Measurements from ENCODE around the gene STRIP2.
"Not testable (repeated sequence)": the region's sequence is repeated elsewhere in the genome, so short reads cannot be mapped to it uniquely, and the experiment has no call there.

STRIP2 gene

GRCh38 chr7:129433847-129434674 is at the start of gene STRIP2:
Gene STRIP2 (plus strand): TSS chr7:129434432. CDS start chr7:129434473, 41 bp downstream.
- DNase-seq: peak; percentile 84

GRCh38 chr7:129385116-129385515 is 49.1 kb upstream of the STRIP2 start:
- DNase-seq: no peak

- no peak for DNase-seq
Observed at GRCh38 chr7:129385598-129385997, 48.6 kb upstream of the STRIP2 start.

GRCh38 chr7:129386506-129386905 is 47.7 kb upstream of the STRIP2 start:
- no peak for DNase-seq

- DNase-seq: no peak
Observed at GRCh38 chr7:129387537-129387936, 46.7 kb upstream of the STRIP2 start.

GRCh38 chr7:129388333-129389098 is 45.7 kb upstream of the STRIP2 start:
- DNase-seq: no peak

GRCh38 chr7:129389829-129390228 is 44.4 kb upstream of the STRIP2 start:
- no peak for DNase-seq

GRCh38 chr7:129390314-129390713 is 43.9 kb upstream of the STRIP2 start:
- no peak for DNase-seq

- no peak for DNase-seq
Observed at GRCh38 chr7:129391546-129392171, 42.6 kb upstream of the STRIP2 start.

GRCh38 chr7:129393255-129393654 is 41.0 kb upstream of the STRIP2 start:
- no peak for DNase-seq

GRCh38 chr7:129394101-129394500 is 40.1 kb upstream of the STRIP2 start:
- no peak for DNase-seq

GRCh38 chr7:129394982-129395914 is 39.0 kb upstream of the STRIP2 start:
- DNase-seq: no peak

- DNase-seq: peak; percentile 8
Observed at GRCh38 chr7:129401228-129401966, 32.8 kb upstream of the STRIP2 start.

GRCh38 chr7:129401967-129402860 is 32.0 kb upstream of the STRIP2 start:
- peak; percentile 15 for DNase-seq

- no peak for DNase-seq
Observed at GRCh38 chr7:129405527-129405926, 28.7 kb upstream of the STRIP2 start.

- DNase-seq: not testable (repeated sequence)
Observed at GRCh38 chr7:129410238-129410637, 24.0 kb upstream of the STRIP2 start.

- DNase-seq: no peak
Observed at GRCh38 chr7:129412501-129412900, 21.7 kb upstream of the STRIP2 start.

- DNase-seq: no peak
Observed at GRCh38 chr7:129417073-129417472, 17.2 kb upstream of the STRIP2 start.

GRCh38 chr7:129421717-129422250 is 12.4 kb upstream of the STRIP2 start:
- no peak for DNase-seq

GRCh38 chr7:129422727-129423126 is 11.5 kb upstream of the STRIP2 start:
- no peak for DNase-seq
